HG02884 (cell line): ENCODE data around the gene NT5DC1.

ENCODE experiments used
- ATAC-seq: cut with Tn5 transposase; IDR thresholded peaks from one replicate; pipeline ENCODE4 v1.9.1; 2021; ENCODE audit warnings: mild to moderate bottlenecking, moderate library complexity; ENCODE audit not compliant: unreplicated experiment

Gene NT5DC1

GRCh38 chr6:116100419-116101301 is at the start of gene NT5DC1:
Gene NT5DC1, plus strand, starts transcription at chr6:116100853. Its CDS starts 78 bp downstream, at chr6:116100931.
- peak; percentile 79 for ATAC-seq

GRCh38 chr6:116051244-116051643 is 49.4 kb upstream of the NT5DC1 start:
- ATAC-seq = no peak

- no peak for ATAC-seq
Measured at GRCh38 chr6:116055513-116055912, 45.1 kb upstream of the NT5DC1 start.

GRCh38 chr6:116057766-116058165 is 42.9 kb upstream of the NT5DC1 start:
- no peak for ATAC-seq

GRCh38 chr6:116059713-116060571 is 40.7 kb upstream of the NT5DC1 start:
- ATAC-seq = peak; percentile 64

- no peak for ATAC-seq
Measured at GRCh38 chr6:116060572-116061283, 39.9 kb upstream of the NT5DC1 start, which contains the start of gene FRK. Gene FRK, minus strand, starts transcription at chr6:116060891. Its CDS starts 580 bp downstream, at chr6:116060311.

- no peak for ATAC-seq
Measured at GRCh38 chr6:116062496-116062895, 38.2 kb upstream of the NT5DC1 start.

GRCh38 chr6:116064666-116065065 is 36.0 kb upstream of the NT5DC1 start:
- ATAC-seq = no peak

- ATAC-seq = no peak
Measured at GRCh38 chr6:116066789-116067188, 33.9 kb upstream of the NT5DC1 start.

- ATAC-seq = no peak
Measured at GRCh38 chr6:116070101-116070500, 30.6 kb upstream of the NT5DC1 start.

- no peak for ATAC-seq
Measured at GRCh38 chr6:116070616-116071389, 29.9 kb upstream of the NT5DC1 start.

- ATAC-seq = no peak
Measured at GRCh38 chr6:116072368-116072767, 28.3 kb upstream of the NT5DC1 start.

GRCh38 chr6:116073765-116074440 is 26.8 kb upstream of the NT5DC1 start:
- no peak for ATAC-seq

GRCh38 chr6:116074732-116075390 is 25.8 kb upstream of the NT5DC1 start:
- ATAC-seq = no peak

- no peak for ATAC-seq
Measured at GRCh38 chr6:116078522-116078921, 22.1 kb upstream of the NT5DC1 start.

- ATAC-seq = no peak
Measured at GRCh38 chr6:116078945-116079344, 21.7 kb upstream of the NT5DC1 start.

GRCh38 chr6:116083052-116083451 is 17.6 kb upstream of the NT5DC1 start:
- no peak for ATAC-seq

- ATAC-seq = no peak
Measured at GRCh38 chr6:116084284-116084683, 16.4 kb upstream of the NT5DC1 start.

- ATAC-seq = peak; percentile 86
Measured at GRCh38 chr6:116087437-116088027, 13.1 kb upstream of the NT5DC1 start.
